Measurements from ENCODE around the gene HS3ST5.
"Not testable (repeated sequence)": the region's sequence is repeated elsewhere in the genome, so short reads cannot be mapped to it uniquely, and the experiment has no call there.

HS3ST5 gene

DNA sequence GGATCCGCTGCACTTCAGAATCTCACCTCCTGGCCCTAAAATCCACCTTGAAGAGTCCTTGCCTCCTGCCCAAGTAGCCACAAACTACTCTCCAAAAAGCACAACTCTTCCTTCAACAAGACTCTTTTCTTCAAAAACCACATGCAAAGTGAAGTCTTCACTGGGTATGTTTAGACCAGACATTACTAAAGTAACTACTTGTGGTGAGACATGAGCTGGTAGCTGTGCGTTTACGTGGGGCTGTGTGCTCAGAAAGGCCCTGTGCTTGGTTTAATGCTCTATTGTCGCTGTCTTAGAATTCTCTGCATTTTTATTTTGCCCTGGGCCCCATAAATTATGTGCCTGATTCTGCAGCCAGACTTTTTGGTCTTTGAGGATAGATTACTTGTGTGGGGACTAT lies 267.5 kb downstream of the HS3ST5 start:
- no peak for DNase-seq
- intact Hi-C loops (cut with DNase I) = no loop called here

DNA sequence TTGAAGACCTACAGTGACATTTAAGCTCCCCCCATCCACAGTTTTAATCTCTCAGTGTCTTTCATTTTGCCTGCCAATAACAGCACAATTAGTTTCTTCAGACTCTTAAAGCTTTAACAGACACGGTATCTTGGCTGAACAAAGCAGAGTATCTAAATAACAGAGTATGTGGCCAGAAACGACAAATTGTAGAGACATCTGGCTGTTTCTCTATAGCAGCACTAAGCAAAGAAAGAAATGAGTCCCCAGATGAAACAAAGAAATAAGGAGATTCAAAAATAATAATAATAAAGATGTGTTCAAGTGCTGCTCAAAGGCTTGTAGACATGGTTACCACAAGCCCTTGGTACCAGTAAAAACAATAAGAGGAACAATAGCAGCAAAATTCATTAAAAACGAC lies 274.1 kb downstream of the HS3ST5 start:
- DNase-seq = no peak
- intact Hi-C loops (cut with DNase I) = no loop called here

DNA sequence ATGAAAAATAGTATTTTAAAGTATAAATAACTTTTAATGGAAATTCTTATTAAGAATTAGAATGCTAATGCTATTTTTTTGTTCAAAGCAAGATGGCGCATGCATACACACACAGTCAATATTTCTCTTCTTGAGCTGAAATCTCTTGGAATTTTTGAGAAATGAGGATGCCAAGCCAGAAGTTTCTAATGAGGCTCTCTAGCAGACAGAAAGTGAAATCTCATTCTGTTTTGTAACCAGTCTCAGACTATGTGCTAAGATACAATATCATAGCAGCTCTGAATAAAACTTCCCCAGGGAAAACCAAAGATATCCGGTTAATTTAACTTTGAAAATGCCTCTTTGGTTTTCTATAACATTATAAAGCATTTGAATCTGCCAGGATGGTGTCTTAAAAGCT lies 274.7 kb downstream of the HS3ST5 start:
- no peak for DNase-seq
- intact Hi-C loops (cut with DNase I) = no loop called here

- no peak for DNase-seq
- intact Hi-C loops (cut with DNase I) = no loop called here
Observed at GRCh38 chr6:114064862-114065261, 278.0 kb downstream of the HS3ST5 start.

DNA sequence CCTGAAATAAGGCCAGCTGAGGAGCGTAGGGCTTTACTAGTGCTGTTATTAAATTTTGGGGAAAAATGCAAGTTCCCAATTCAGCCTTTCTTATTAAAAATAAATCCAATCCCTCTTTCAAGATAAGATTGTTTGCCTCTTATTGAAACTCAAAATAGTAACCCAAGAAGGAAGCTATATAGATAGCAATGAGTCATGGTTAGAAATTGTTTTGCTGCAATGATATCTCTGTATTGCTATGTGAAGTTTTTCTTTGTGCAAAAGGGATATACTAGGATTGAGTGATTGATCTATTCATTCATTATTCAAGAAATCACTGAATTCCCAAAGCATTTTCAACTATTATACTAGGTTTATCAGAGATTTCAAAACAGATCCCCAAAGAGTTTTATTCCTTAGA lies 278.9 kb downstream of the HS3ST5 start:
- DNase-seq = no peak
- intact Hi-C loops (cut with DNase I) = no loop called here

DNA sequence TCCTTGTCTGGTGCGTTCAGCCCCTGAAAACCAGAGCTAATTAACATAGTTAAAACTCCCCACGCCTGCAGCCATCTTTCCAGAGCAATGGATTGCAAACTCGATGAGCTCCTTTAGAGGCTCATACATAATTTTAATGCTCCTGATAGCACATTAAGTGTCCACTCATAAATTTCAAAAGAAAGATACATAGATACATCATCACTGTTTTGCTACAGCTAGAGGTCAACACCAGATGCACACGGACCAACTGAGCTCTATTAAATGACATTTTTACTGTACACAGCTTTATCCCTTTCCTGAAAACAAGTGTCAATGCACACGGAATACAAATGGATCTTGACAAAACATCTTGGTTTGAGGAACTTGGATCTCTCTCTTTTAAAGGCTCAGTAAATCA lies 280.6 kb downstream of the HS3ST5 start:
- intact Hi-C loops (cut with DNase I) = no loop called here
- no peak for DNase-seq

- intact Hi-C loops (cut with DNase I) = no loop called here
- no peak for DNase-seq
Observed at GRCh38 chr6:114061741-114062140, 281.1 kb downstream of the HS3ST5 start.

GRCh38 chr6:114061116-114061515 lies 281.7 kb downstream of the HS3ST5 start:
- no peak for DNase-seq
- intact Hi-C loops (cut with DNase I) = no loop called here

GRCh38 chr6:114058435-114058834 lies 284.4 kb downstream of the HS3ST5 start:
- intact Hi-C loops (cut with DNase I) = no loop called here
- DNase-seq = no peak

GRCh38 chr6:114055763-114056162 lies 287.1 kb downstream of the HS3ST5 start:
- intact Hi-C loops (cut with DNase I) = no loop called here
- DNase-seq = no peak

DNA sequence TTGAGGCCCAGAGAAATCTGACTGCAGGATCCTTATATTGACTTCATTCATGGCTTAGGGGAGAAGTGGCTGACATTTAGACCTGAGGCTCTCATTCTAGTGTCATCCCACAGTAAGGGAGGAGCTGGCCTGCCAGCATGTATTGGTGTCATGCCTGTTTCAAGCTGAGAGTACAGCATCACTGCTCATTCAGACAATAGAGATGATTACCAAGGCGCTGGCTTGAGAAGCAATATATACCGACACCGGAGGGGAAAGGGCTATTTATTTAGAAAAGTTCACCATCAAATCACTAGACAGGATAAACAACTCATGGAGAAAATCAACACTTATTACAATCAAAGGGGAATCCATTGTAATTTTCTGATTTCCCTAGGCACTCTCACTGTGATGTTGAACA lies 287.5 kb downstream of the HS3ST5 start:
- peak in 1 of 10 donors; percentile 26 for DNase-seq
- intact Hi-C loops (cut with DNase I) = no loop called here

GRCh38 chr6:114053791-114054190 lies 289.0 kb downstream of the HS3ST5 start:
- no peak for DNase-seq
- intact Hi-C loops (cut with DNase I) = no loop called here

DNA sequence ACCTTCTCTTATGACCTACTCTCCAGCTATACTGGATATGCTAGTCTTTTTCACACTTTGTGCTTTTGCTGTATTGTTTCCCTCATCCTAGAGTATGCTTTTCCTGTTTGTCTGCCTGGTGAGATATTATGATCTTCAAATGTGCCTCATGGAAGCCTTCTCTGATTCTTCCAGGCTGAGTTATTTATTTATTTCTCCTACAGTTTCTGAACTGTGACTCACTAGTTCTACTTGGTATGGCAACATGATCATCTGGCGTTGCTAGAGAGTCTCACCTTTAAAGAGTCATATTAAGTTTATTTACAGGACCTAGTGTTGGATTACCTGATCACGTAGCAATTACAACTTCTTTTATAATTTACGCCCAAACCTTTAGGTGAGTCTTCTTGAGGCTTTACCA lies 290.7 kb downstream of the HS3ST5 start:
- intact Hi-C loops (cut with DNase I) = no loop called here
- no peak for DNase-seq

DNA sequence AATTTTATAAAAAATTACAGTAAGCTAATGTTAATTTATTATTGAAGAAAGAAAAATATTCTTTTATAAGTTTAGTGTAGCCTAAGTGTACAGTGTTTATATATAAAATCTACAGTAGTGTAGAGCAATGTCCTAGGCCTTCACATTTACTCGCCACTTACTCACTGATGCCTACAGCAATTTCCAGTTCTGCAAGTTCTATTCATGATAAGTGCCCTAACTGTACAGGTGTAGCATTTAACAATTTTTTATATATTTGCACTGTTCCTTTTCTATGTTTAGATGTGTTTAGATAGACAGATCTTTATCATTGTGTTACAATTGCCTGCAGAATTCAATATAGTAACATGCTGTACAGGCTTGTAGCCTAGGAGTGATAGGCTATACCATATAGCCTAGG lies 291.8 kb downstream of the HS3ST5 start:
- no peak for DNase-seq
- intact Hi-C loops (cut with DNase I) = no loop called here

DNA sequence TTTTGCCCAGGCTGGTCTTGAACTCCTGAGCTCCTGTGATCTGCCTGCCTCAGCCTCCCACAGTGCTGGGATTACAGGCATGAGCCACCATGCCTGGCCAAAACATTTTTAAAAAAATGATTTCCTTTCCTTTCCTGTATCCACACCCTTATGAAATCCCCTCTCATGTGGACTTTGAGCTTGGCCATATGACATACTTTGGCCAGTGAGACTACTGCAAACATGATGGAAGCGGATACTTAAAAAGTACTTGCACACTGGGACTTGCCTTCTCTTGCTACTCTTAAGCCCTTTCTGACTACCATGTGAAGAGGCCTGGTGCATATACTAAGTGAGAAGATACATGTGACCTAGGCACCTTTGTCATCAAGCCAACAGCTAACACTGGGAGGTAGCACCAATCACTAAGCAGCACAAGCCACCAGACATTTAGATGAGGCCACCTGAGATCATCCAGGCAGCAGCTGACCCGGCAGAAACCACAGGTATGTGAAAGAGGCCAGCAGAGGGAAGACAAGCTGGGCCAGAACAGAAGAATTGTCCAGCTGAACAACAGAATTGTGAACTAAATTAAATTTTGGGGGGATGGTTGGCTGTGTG lies 293.4 kb downstream of the HS3ST5 start:
- DNase-seq = no peak
- intact Hi-C loops (cut with DNase I) = no loop called here

GRCh38 chr6:114044566-114044965 lies 298.3 kb downstream of the HS3ST5 start:
- intact Hi-C loops (cut with DNase I); DNase-seq: not testable (repeated sequence)

- no peak for DNase-seq
- intact Hi-C loops (cut with DNase I) = no loop called here
Observed at GRCh38 chr6:114042267-114043016, 300.4 kb downstream of the HS3ST5 start.

GRCh38 chr6:114040871-114041270 lies 302.0 kb downstream of the HS3ST5 start:
- intact Hi-C loops (cut with DNase I) = no loop called here
- DNase-seq = no peak

GRCh38 chr6:114039841-114040240 lies 303.0 kb downstream of the HS3ST5 start:
- no peak for DNase-seq
- intact Hi-C loops (cut with DNase I) = no loop called here

- DNase-seq = no peak
- intact Hi-C loops (cut with DNase I) = no loop called here
Observed at GRCh38 chr6:114033606-114034005, 309.2 kb downstream of the HS3ST5 start.

GRCh38 chr6:114032721-114033120 lies 310.1 kb downstream of the HS3ST5 start:
- no peak for DNase-seq

GRCh38 chr6:114030767-114031166 lies 312.1 kb downstream of the HS3ST5 start:
- no peak for DNase-seq

More at GRCh38 chr6:114032721-114033120, 310.1 kb downstream of the HS3ST5 start:
- intact Hi-C loops (cut with DNase I) = no loop called here

More at GRCh38 chr6:114030767-114031166, 312.1 kb downstream of the HS3ST5 start:
- intact Hi-C loops (cut with DNase I) = no loop called here

Data from posterior cingulate gyrus (tissue), 11 donors.